Loucy (cell line): ENCODE results near the gene TNS3.
"Not testable (repeated sequence)": the region's sequence is repeated elsewhere in the genome, so short reads cannot be mapped to it uniquely, and the experiment has no call there.

ENCODE experiments used
- H2AFZ ChIP-seq: fragments of 200-600 bp; sonication (generic); 2 replicates; pipeline ENCODE4 v1.6.0; 2016; ENCODE audit warnings: antibody characterized with exemption, mild to moderate bottlenecking, low read length, moderate library complexity
- H3F3A ChIP-seq: fragments of 200-600 bp; 2 replicates; pipeline ENCODE4 v1.6.0; 2016; ENCODE audit warnings: antibody characterized with exemption, low read depth, mild to moderate bottlenecking
- H3K27me3 ChIP-seq: fragments of 200-600 bp; sonication (generic); 2 replicates; pipeline ENCODE4 v1.6.1; 2014; ENCODE audit warnings: low read length, mild to moderate bottlenecking; ENCODE audit not compliant: insufficient read depth, poor library complexity, severe bottlenecking
- H3K36me3 ChIP-seq: fragments of 200-600 bp; sonication (generic); 2 replicates; pipeline ENCODE4 v1.6.1; 2016; ENCODE audit warnings: low read length; ENCODE audit not compliant: insufficient read depth
- H3K4me1 ChIP-seq: fragments of 200-600 bp; sonication (generic); 2 replicates; pipeline ENCODE4 v1.5.1; 2014; ENCODE audit warnings: low read length, mild to moderate bottlenecking; ENCODE audit not compliant: insufficient read depth, poor library complexity, severe bottlenecking
- H3K4me2 ChIP-seq: fragments of 200-600 bp; sonication (generic); 2 replicates; pipeline ENCODE4 v1.6.0; 2014; ENCODE audit warnings: antibody characterized with exemption, low read length, low read depth, mild to moderate bottlenecking; ENCODE audit not compliant: poor library complexity, severe bottlenecking
- H3K4me3 ChIP-seq: fragments of 200-600 bp; sonication (generic); 2 replicates; pipeline ENCODE4 v1.5.1; 2014; ENCODE audit warnings: low read length, mild to moderate bottlenecking, mixed read lengths; ENCODE audit not compliant: poor library complexity, severe bottlenecking
- H3K79me2 ChIP-seq: fragments of 200-600 bp; sonication (generic); 2 replicates; pipeline ENCODE4 v1.6.1; 2014; ENCODE audit warnings: low read length; ENCODE audit not compliant: insufficient read depth
- H3K9ac ChIP-seq: fragments of 200-600 bp; sonication (generic); 2 replicates; pipeline ENCODE4 v1.6.0; 2014; ENCODE audit warnings: mild to moderate bottlenecking, low read depth, low read length, moderate library complexity; ENCODE audit not compliant: poor library complexity, severe bottlenecking
- H3K9me2 ChIP-seq: fragments of 200-600 bp; sonication (generic); replicated peaks from 2 replicates; pipeline ENCODE4 v1.6.1; 2016; ENCODE audit warnings: low read depth, low read length, mixed read lengths
- H3K9me3 ChIP-seq: fragments of 200-600 bp; sonication (generic); 2 replicates; pipeline ENCODE4 v1.6.1; 2014; ENCODE audit warnings: mild to moderate bottlenecking, antibody characterized with exemption, low read length, low read depth; ENCODE audit not compliant: insufficient read depth
- H4K20me1 ChIP-seq: fragments of 200-600 bp; sonication (generic); 2 replicates; pipeline ENCODE4 v1.6.0; 2014; ENCODE audit warnings: antibody characterized with exemption, low read length, mild to moderate bottlenecking; ENCODE audit not compliant: insufficient read depth, poor library complexity, severe bottlenecking
- CTCF ChIP-seq: fragments of 200-600 bp; sonication (generic); conservative IDR thresholded peaks from 2 replicates; pipeline ENCODE4 v1.5.1; 2014; ENCODE audit warnings: mild to moderate bottlenecking, antibody characterized with exemption, low read length
- EZH2phosphoT487 ChIP-seq: fragments of 200-600 bp; IDR thresholded peaks from 2 replicates; pipeline ENCODE4 v1.6.1; 2018; ENCODE audit warnings: antibody characterized with exemption, mild to moderate bottlenecking, moderate library complexity, borderline replicate concordance

TNS3 gene

GRCh38 chr7:47262881-47263280 lies 319.0 kb downstream of the TNS3 start:
- TF ChIP-seq EZH2phosphoT487 (no peak), CTCF (no peak)
- no peak overlapping the region for H3K4me2 ChIP-seq
- H4K20me1 ChIP-seq = no peaks in the 10 kb centered on the region
- no peaks in the 10 kb centered on the region for H3K9me2 ChIP-seq
- H3K79me2 ChIP-seq = no peaks in the 10 kb centered on the region
- H2AFZ ChIP-seq = no peak overlapping the region
- no peaks in the 10 kb centered on the region; the same call in 1 of the 2 replicates for H3K9me3 ChIP-seq
- no peak overlapping the region for H3K9ac ChIP-seq
- H3F3A ChIP-seq = no peaks in the 10 kb centered on the region
- H3K27me3 ChIP-seq = no peaks in the 10 kb centered on the region
- no peak overlapping the region for H3K4me3 ChIP-seq
- no peaks in the 10 kb centered on the region for H3K4me1 ChIP-seq
- no peaks in the 10 kb centered on the region for H3K36me3 ChIP-seq

- H3K9ac ChIP-seq, H4K20me1 ChIP-seq, H2AFZ ChIP-seq, H3K4me3 ChIP-seq, H3K27me3 ChIP-seq, H3K36me3 ChIP-seq, H3K4me2 ChIP-seq, H3K9me2 ChIP-seq, H3K4me1 ChIP-seq, H3F3A ChIP-seq, H3K79me2 ChIP-seq, H3K9me3 ChIP-seq: not testable (repeated sequence)
Observed at GRCh38 chr7:47262160-47262559, 319.8 kb downstream of the TNS3 start.

- Histone ChIP-seq H3K36me3 (no peaks in the 10 kb centered on the region), H3K9ac (no peak overlapping the region), H3K9me3 (no peaks in the 10 kb centered on the region; the same call in 1 of the 2 replicates), H3K79me2 (no peaks in the 10 kb centered on the region), H3K4me3 (no peak overlapping the region), H3K27me3 (no peaks in the 10 kb centered on the region), H3K9me2 (no peaks in the 10 kb centered on the region), H3K4me1 (no peaks in the 10 kb centered on the region), H4K20me1 (no peaks in the 10 kb centered on the region), H2AFZ (no peak overlapping the region), H3F3A (no peaks in the 10 kb centered on the region), H3K4me2 (no peak overlapping the region)
- no peak for TF ChIP-seq EZH2phosphoT487
- no peak for TF ChIP-seq CTCF
Observed at GRCh38 chr7:47260270-47260669, 321.6 kb downstream of the TNS3 start.

- TF ChIP-seq CTCF = no peak
- no peak for TF ChIP-seq EZH2phosphoT487
- Histone ChIP-seq H3K9me2 (no peaks in the 10 kb centered on the region), H4K20me1 (no peaks in the 10 kb centered on the region), H3K4me3 (no peak overlapping the region), H3K9ac (no peak overlapping the region), H2AFZ (no peak overlapping the region), H3F3A (no peaks in the 10 kb centered on the region), H3K9me3 (no peaks in the 10 kb centered on the region; the same call in 1 of the 2 replicates), H3K27me3 (no peaks in the 10 kb centered on the region), H3K36me3 (no peaks in the 10 kb centered on the region), H3K4me1 (no peaks in the 10 kb centered on the region), H3K79me2 (no peaks in the 10 kb centered on the region), H3K4me2 (no peak overlapping the region)
Observed at GRCh38 chr7:47259682-47260081, 322.2 kb downstream of the TNS3 start.
